A673 (cell line): Measurements from ENCODE around the gene GMDS. TPM values are rescaled to one million over a fixed set of nuclear protein-coding genes. Genes with fewer than 3 reads are reported as not detected.

Experiments used
- BruUV-seq: library from RNA; stranded (reverse); fragments of 400-500 nt; replicated peaks from 2 replicates; lab custom pipeline; 2021; lab: Mats Ljungman, UMichigan
- CTCF ChIA-PET: fragments of 300-600 bp; sonication (Branson Sonifier 250); formaldehyde crosslinking; loops from one replicate; lab custom pipeline; 2022; ENCODE audit warnings: antibody characterized with exemption; lab: Charles Lee
- POLR2A ChIA-PET: fragments of 300-600 bp; sonication (Branson Sonifier 250); formaldehyde crosslinking; loops from one replicate; lab custom pipeline; 2022; ENCODE audit warnings: antibody characterized with exemption; ENCODE audit not compliant: low non-redundant PET; lab: Charles Lee
- DNase-seq: peaks from one replicate; pipeline ENCODE4 v3.0.0-alpha.2; 2015; ENCODE audit warnings: low spot score
- H3K27ac ChIP-seq: fragments of 200-600 bp; sonication (generic); 2 replicates; pipeline ENCODE4 v1.5.1; 2016; ENCODE audit warnings: mixed run types, low read depth, mild to moderate bottlenecking, mixed read lengths, antibody characterized with exemption, low read length; ENCODE audit not compliant: poor library complexity, severe bottlenecking
- H3K27me3 ChIP-seq: fragments of 200-600 bp; sonication (generic); replicated peaks from 2 replicates; pipeline ENCODE4 v1.6.1; 2017; ENCODE audit warnings: mixed run types, low read depth, mild to moderate bottlenecking, mixed read lengths, antibody characterized with exemption, low read length; ENCODE audit not compliant: insufficient read depth, poor library complexity
- H3K36me3 ChIP-seq: fragments of 200-600 bp; sonication (generic); 2 replicates; pipeline ENCODE4 v1.6.1; 2016; ENCODE audit warnings: mixed run types, mild to moderate bottlenecking, mixed read lengths, antibody characterized with exemption, low read length; ENCODE audit not compliant: insufficient read depth, poor library complexity, severe bottlenecking
- H3K4me1 ChIP-seq: fragments of 200-600 bp; sonication (generic); 2 replicates; pipeline ENCODE4 v1.6.1; 2017; ENCODE audit warnings: mixed run types, mild to moderate bottlenecking, mixed read lengths, antibody characterized with exemption, low read length; ENCODE audit not compliant: insufficient read depth, poor library complexity, severe bottlenecking
- H3K4me3 ChIP-seq: fragments of 200-600 bp; sonication (generic); 2 replicates; pipeline ENCODE4 v1.5.1; 2016; ENCODE audit warnings: low read depth, mixed run types, mild to moderate bottlenecking, mixed read lengths, low read length; ENCODE audit not compliant: poor library complexity, severe bottlenecking
- H3K9me3 ChIP-seq: fragments of 200-600 bp; sonication (generic); 2 replicates; pipeline ENCODE4 v1.6.1; 2016; ENCODE audit warnings: mixed run types, low read depth, mild to moderate bottlenecking, mixed read lengths, antibody characterized with exemption, low read length; ENCODE audit not compliant: poor library complexity, severe bottlenecking
- CTCF ChIP-seq: fragments of 300-800, 200-600 bp; sonication (generic); conservative IDR thresholded peaks from 2 replicates; pipeline ENCODE4 v1.5.1; 2017; ENCODE audit warnings: low read depth, mild to moderate bottlenecking, antibody characterized with exemption, low read length, moderate library complexity, mixed read lengths
- EZH2 ChIP-seq: fragments of 200-600 bp; sonication (generic); IDR thresholded peaks from 2 replicates; pipeline ENCODE4 v1.6.1; 2017; ENCODE audit warnings: borderline replicate concordance, low read depth, mild to moderate bottlenecking, mixed read lengths, antibody characterized with exemption, low read length; ENCODE audit not compliant: poor library complexity, severe bottlenecking
- intact Hi-C: fragments of 100-400 bp; cut with micrococcal nuclease; formaldehyde crosslinking; loops from one replicate; pipeline ENCODE4 v1.10.0; 2022; ENCODE audit not compliant: unreplicated experiment
- total RNA-seq: library from RNA; stranded (reverse); gene quantifications from 2 replicates; pipeline ENCODE4 v1.2.3, GENCODE V29; 2021

Gene GMDS
- total RNA-seq, 1 experiment from 2014 or later = 15.2 TPM

GRCh38 chr6:1612299-1612973 lies 633.0 kb downstream of the GMDS start:
- ChIA-PET CTCF (interaction anchor here (1.6 kb wide), 1 partner anchor 74 kb away, joined by 6 read pairs; no protein-coding TSS in a partner anchor), POLR2A (no interaction called here)
- Histone ChIP-seq H3K4me1 (peaks cover 18% of the 10 kb centered on the region), H3K36me3 (no peaks in the 10 kb centered on the region), H3K4me3 (peak overlapping the region; percentile 52), H3K9me3 (no peaks in the 10 kb centered on the region), H3K27me3 (peaks cover 60% of the 10 kb centered on the region), H3K27ac (no peak overlapping the region)
- intact Hi-C loops = loop anchor here (5.0 kb wide), 1 partner anchor 75 kb away; no protein-coding TSS in a partner anchor
- TF ChIP-seq EZH2 = peak; percentile 76
- TF ChIP-seq CTCF = no peak
- DNase-seq = no peak
- BruUV-seq = no TSS peak

DNA sequence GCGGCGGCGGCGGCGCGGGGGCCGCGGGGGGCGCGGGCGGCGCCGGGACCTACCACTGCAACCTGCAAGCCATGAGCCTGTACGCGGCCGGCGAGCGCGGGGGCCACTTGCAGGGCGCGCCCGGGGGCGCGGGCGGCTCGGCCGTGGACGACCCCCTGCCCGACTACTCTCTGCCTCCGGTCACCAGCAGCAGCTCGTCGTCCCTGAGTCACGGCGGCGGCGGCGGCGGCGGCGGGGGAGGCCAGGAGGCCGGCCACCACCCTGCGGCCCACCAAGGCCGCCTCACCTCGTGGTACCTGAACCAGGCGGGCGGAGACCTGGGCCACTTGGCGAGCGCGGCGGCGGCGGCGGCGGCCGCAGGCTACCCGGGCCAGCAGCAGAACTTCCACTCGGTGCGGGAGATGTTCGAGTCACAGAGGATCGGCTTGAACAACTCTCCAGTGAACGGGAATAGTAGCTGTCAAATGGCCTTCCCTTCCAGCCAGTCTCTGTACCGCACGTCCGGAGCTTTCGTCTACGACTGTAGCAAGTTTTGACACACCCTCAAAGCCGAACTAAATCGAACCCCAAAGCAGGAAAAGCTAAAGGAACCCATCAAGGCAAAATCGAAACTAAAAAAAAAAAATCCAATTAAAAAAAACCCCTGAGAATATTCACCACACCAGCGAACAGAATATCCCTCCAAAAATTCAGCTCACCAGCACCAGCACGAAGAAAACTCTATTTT lies 633.7 kb downstream of the GMDS start:
- Histone ChIP-seq H3K9me3 (no peaks in the 10 kb centered on the region), H3K4me1 (peaks cover 25% of the 10 kb centered on the region), H3K36me3 (no peaks in the 10 kb centered on the region), H3K4me3 (peak overlapping the region; percentile 52), H3K27me3 (peaks cover 67% of the 10 kb centered on the region), H3K27ac (no peak overlapping the region)
- DNase-seq = peak; percentile 40
- intact Hi-C loops = loop anchor here (5.0 kb wide), 1 partner anchor 76 kb away; no protein-coding TSS in a partner anchor
- ChIA-PET CTCF (interaction anchor here (0.6 to 1.6 kb wide), 5 partner anchors 9 to 1699 kb away, joined by 3 to 7 read pairs (median 4); no protein-coding TSS in a partner anchor), POLR2A (no interaction called here)
- TF ChIP-seq CTCF (no peak), EZH2 (no peak)
- BruUV-seq = no TSS peak

DNA sequence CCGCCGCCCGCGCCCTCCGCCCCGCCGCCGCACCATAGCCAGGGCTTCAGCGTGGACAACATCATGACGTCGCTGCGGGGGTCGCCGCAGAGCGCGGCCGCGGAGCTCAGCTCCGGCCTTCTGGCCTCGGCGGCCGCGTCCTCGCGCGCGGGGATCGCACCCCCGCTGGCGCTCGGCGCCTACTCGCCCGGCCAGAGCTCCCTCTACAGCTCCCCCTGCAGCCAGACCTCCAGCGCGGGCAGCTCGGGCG lies 634.2 kb downstream of the GMDS start:
- no peaks in the 10 kb centered on the region for H3K9me3 ChIP-seq
- no TSS peak for BruUV-seq
- ChIA-PET POLR2A (no interaction called here), CTCF (interaction anchor here (0.6 to 1.6 kb wide), 4 partner anchors 76 to 1699 kb away, joined by 3 to 7 read pairs (median 5); no protein-coding TSS in a partner anchor)
- peak; percentile 37 for DNase-seq
- no peak overlapping the region for H3K27ac ChIP-seq
- no peaks in the 10 kb centered on the region for H3K36me3 ChIP-seq
- TF ChIP-seq EZH2 = no peak
- no peak for TF ChIP-seq CTCF
- peaks cover 26% of the 10 kb centered on the region for H3K4me1 ChIP-seq
- intact Hi-C loops = loop anchor here (5.0 kb wide), 1 partner anchor 76 kb away; no protein-coding TSS in a partner anchor
- H3K4me3 ChIP-seq = peak overlapping the region; percentile 52
- H3K27me3 ChIP-seq = peaks cover 72% of the 10 kb centered on the region
